NT2/D1 (cell line): ENCODE results near the gene RTP5.

ENCODE experiments used
- DNase-seq: peaks from one replicate; pipeline ENCODE4 v3.0.0-alpha.2; 2011; ENCODE audit warnings: low read depth, low spot score
- H3K27me3 ChIP-seq: 2 replicates; pipeline ENCODE4 v1.6.0; 2011; ENCODE audit warnings: mild to moderate bottlenecking; ENCODE audit not compliant: insufficient read length, insufficient read depth
- H3K36me3 ChIP-seq: 2 replicates; pipeline ENCODE4 v1.6.1; 2011; ENCODE audit warnings: mild to moderate bottlenecking, low read length, mixed read lengths; ENCODE audit not compliant: insufficient read depth, insufficient read length
- H3K4me1 ChIP-seq: 2 replicates; pipeline ENCODE4 v1.5.1; 2011; ENCODE audit not compliant: insufficient read depth, insufficient read length
- H3K4me3 ChIP-seq: 2 replicates; pipeline ENCODE4 v1.5.1; 2011; ENCODE audit warnings: low read depth; ENCODE audit not compliant: insufficient read length
- H3K9ac ChIP-seq: 2 replicates; pipeline ENCODE4 v1.6.0; 2011; ENCODE audit warnings: low read depth; ENCODE audit not compliant: insufficient read length
- H3K9me3 ChIP-seq: 2 replicates; pipeline ENCODE4 v1.5.1; 2011; ENCODE audit warnings: mild to moderate bottlenecking, low read length; ENCODE audit not compliant: insufficient read depth
- SUZ12 ChIP-seq: IDR thresholded peaks from 2 replicates; pipeline ENCODE4 v1.6.1; 2011; ENCODE audit not compliant: insufficient read length, insufficient read depth; ENCODE audit errors: extremely low read depth
- YY1 ChIP-seq: IDR thresholded peaks from 2 replicates; pipeline ENCODE4 v1.6.1; 2011; ENCODE audit not compliant: insufficient read length, insufficient read depth
- ZNF274 ChIP-seq: IDR thresholded peaks from 2 replicates; pipeline ENCODE4 v1.6.1; 2011; ENCODE audit warnings: mild to moderate bottlenecking, low read depth, low read length

The RTP5 gene

GRCh38 chr2:241852116-241852980 is 17.2 kb upstream of the RTP5 start:
- no peak overlapping the region for H3K9ac ChIP-seq
- H3K4me3 ChIP-seq = no peak overlapping the region
- H3K27me3 ChIP-seq = no peaks in the 10 kb centered on the region
- peaks cover 15% of the 10 kb centered on the region for H3K4me1 ChIP-seq
- DNase-seq = no peak
- H3K36me3 ChIP-seq = no peaks in the 10 kb centered on the region
- no peak for TF ChIP-seq SUZ12
- no peak for TF ChIP-seq ZNF274
- no peak for TF ChIP-seq YY1
- H3K9me3 ChIP-seq = no peaks in the 10 kb centered on the region

DNA sequence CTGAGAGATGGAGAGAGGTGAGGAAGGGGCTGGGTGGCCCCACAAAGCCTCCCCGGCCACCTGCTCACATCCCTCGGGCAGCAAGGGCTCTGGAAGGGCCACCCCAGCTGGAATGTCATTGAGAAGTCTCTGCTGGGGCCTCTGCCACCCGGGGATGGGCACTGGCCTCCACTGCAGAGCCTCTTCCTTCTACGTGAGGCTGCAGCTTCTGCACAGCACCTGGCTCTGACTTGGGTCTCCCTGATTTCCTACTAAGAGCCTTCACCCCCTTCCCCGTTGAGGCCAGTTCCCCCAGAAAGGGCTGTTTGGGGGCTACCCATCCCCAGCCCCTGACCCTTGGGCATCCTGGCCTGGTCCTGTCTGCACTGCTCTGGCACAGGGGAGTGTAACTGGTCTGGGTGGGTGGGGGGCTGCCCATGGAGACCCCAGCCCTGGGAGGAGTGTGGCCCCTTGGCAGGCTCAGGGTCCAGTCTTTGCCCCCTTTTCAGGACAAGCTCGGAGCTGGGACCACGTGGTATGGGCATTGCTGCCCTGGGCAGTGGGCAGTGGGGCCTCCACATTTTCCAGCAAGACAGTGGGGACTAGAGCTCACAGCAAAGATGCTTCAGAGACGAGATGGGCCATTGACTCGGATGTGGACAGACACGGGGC is 16.4 kb upstream of the RTP5 start:
- TF ChIP-seq YY1 (no peak), ZNF274 (no peak), SUZ12 (no peak)
- Histone ChIP-seq H3K36me3 (no peaks in the 10 kb centered on the region), H3K27me3 (no peaks in the 10 kb centered on the region), H3K9me3 (no peaks in the 10 kb centered on the region), H3K4me3 (no peak overlapping the region), H3K4me1 (peaks cover 15% of the 10 kb centered on the region), H3K9ac (no peak overlapping the region)
- DNase-seq = no peak

DNA sequence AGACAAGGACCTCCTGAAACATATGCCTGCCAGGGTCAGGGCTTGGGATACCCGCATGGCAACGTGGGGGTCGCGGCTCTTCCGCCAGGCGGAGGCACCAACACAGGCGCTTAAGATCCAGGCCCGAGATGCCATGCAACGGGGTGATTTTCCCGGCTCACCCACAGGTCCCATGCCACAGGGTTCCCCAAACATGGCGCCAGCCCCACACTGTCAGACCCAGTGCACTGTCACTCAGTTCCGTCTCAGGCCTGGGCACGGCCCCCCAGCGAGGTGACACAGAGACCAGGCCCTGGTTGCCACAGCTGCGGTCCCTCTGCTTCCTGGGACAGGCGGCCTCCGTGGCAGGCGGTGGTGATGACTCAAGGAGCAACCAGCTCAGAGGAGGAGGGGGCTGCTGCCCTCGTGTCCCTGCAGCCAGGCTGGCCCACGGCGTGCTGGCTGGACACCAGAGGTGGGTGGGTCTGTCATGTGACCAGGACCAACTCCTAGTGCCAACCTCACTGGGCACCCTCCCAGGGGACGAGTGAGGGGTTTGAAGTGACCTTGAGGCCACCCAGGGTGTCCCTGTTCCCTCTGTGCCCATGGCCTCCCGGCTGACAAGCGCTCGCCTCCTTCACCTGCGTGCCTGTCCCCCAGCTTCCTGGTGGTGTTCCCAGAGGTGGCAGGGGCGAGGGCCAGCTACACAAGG is 15.7 kb upstream of the RTP5 start:
- DNase-seq = no peak
- Histone ChIP-seq H3K9ac (no peak overlapping the region), H3K4me1 (peaks cover 15% of the 10 kb centered on the region), H3K4me3 (no peak overlapping the region), H3K9me3 (no peaks in the 10 kb centered on the region), H3K36me3 (no peaks in the 10 kb centered on the region), H3K27me3 (no peaks in the 10 kb centered on the region)
- TF ChIP-seq ZNF274 (no peak), SUZ12 (no peak), YY1 (no peak)

DNA sequence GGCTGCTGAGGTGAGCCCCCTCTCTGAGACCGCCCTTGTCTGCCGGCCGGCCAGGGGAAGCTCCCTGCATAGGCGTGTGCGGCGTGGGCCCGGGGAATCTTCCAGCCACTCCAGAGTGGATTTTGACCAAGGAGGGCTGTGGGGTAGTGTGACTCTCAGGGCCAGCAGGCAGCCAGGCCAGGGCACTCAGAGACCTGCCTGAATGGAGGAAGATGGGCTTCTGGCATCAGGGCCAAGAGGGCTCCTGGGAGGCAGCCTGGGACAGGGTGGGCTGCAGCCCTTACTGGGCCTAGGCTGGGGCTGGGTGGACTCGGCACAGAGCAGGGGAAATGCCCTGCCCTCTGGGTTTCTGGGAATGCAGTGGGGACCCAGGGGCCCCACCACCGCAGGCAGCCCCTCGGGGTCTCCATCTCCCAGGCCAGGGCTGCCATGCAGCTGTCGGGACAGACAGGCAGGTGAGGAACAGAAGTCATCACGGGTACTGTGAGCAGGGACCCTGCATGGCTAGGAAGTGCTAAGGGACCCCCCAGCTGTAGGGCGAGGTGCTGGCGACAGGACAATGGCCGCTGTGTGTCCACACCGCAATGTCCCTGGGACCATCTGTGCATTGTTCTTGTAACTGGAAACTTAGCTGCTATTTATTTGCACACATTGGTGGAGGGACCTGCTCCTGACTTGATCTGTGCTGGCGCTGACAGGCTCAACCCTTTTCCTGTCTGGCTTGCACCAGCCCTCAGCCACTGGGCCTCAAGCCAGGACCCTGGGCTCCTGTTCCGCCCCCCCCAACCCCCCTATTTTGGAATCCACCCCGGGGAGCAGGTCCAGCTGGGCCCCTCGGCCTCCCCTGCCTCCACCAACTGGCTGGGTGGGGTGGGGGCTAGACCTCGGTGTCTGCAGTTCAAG is 14.9 kb upstream of the RTP5 start:
- Histone ChIP-seq H3K4me3 (no peak overlapping the region), H3K36me3 (no peaks in the 10 kb centered on the region), H3K4me1 (peaks cover 20% of the 10 kb centered on the region), H3K9me3 (no peaks in the 10 kb centered on the region), H3K9ac (no peak overlapping the region), H3K27me3 (no peaks in the 10 kb centered on the region)
- TF ChIP-seq ZNF274 (no peak), YY1 (no peak), SUZ12 (no peak)
- DNase-seq = no peak

DNA sequence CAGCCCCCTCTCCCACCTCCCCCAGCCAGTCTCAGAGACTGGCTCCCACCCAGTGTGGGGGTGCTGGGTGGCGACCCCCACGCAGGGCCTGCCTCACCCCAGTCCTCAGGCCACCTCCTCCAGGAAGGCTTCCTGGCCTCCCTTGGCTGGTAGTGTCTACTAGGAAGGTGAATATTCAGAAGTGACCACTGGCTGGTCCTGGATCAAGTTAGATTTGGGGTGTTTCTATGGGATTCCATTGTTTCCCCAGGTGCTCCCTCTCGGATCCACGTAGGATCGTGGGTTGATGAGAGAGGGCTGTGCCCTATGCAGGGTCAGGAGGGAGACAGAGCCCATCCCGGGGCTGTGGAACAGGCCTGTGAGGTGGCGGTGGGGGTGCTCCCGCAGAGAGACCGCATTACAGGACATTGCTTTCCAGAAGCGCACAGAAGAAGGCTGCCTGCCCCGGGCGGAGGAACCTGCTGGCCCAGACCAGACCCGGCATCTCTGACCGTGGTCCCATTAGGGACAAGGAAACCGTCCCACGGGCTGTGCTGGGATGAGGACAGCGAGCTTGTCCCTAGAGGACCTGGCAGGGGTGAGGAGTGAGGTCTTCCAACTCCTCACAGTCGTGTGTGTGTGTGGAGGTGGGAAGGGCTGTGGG is 14.2 kb upstream of the RTP5 start:
- Histone ChIP-seq H3K27me3 (no peaks in the 10 kb centered on the region), H3K4me1 (peaks cover 23% of the 10 kb centered on the region), H3K9me3 (no peaks in the 10 kb centered on the region), H3K36me3 (no peaks in the 10 kb centered on the region), H3K4me3 (no peak overlapping the region), H3K9ac (no peak overlapping the region)
- DNase-seq = no peak
- TF ChIP-seq ZNF274 = no peak
- no peak for TF ChIP-seq YY1
- no peak for TF ChIP-seq SUZ12

GRCh38 chr2:241855888-241856422 is 13.6 kb upstream of the RTP5 start:
- Histone ChIP-seq H3K4me1 (peaks cover 25% of the 10 kb centered on the region), H3K27me3 (no peaks in the 10 kb centered on the region), H3K9me3 (no peaks in the 10 kb centered on the region), H3K36me3 (no peaks in the 10 kb centered on the region), H3K4me3 (no peak overlapping the region), H3K9ac (no peak overlapping the region)
- TF ChIP-seq YY1 = no peak
- no peak for TF ChIP-seq ZNF274
- TF ChIP-seq SUZ12 = no peak
- no peak for DNase-seq
